CD4-positive, alpha-beta T cell treated with Interleukin-6 at 100 ng/mL for 8 hours (primary cell): ENCODE measurements around the gene NGEF.
"Not testable (repeated sequence)": the region's sequence is repeated elsewhere in the genome, so short reads cannot be mapped to it uniquely, and the experiment has no call there.

ENCODE experiments used
- DNase-seq: peaks from one replicate; pipeline ENCODE4 v3.0.0-alpha.2; 2020; ENCODE audit warnings: mixed read lengths, low spot score

Gene NGEF, protein sequence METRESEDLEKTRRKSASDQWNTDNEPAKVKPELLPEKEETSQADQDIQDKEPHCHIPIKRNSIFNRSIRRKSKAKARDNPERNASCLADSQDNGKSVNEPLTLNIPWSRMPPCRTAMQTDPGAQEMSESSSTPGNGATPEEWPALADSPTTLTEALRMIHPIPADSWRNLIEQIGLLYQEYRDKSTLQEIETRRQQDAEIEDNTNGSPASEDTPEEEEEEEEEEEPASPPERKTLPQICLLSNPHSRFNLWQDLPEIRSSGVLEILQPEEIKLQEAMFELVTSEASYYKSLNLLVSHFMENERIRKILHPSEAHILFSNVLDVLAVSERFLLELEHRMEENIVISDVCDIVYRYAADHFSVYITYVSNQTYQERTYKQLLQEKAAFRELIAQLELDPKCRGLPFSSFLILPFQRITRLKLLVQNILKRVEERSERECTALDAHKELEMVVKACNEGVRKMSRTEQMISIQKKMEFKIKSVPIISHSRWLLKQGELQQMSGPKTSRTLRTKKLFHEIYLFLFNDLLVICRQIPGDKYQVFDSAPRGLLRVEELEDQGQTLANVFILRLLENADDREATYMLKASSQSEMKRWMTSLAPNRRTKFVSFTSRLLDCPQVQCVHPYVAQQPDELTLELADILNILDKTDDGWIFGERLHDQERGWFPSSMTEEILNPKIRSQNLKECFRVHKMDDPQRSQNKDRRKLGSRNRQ

DNA sequence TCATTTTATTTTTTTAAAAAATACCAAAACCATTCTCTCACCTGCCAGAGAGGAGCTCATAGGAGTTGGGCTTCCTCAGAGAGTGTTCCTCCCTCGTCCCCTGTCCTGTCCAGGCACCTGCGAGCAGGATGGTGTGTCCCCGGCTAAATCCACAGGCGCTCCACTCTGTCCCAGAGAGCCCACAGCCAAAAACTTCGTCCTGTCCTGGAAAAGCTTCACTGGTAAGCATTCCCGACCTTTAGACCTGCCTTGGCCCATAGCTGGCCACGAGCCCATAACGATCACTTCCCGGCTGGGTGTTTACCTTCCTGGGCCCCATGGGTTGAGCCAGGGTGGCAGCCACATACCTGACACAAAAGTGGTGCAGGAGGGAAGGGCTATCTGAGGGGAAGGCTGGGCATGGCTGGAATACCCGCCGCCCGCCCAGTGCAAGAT, at the start of gene NGEF:
TSS of gene NGEF (minus strand) at position 230 of the 435 bp plus-strand sequence. CDS start 38,366 bp downstream, outside the sequence.
- no peak for DNase-seq

DNA sequence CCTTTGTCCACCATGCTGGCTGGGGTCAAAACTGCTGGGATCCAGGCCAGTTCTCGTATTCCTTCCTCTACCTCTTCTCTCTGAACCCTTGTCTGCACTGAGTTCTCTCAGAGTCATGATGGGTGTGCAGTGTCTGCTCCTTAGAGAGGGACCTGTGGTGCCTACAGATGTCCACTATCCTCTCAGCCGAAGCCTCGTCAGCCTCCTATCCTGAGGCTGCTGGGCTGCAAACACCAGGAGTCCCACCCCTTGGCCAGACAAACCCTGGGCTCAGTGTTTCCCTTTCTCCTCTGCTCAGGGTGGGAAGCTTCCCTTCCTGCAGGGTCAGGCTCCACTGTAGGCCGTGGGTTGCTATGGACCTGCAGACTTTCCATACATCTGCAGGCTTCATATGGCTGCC, 49.4 kb upstream of the NGEF start:
- no peak for DNase-seq

DNA sequence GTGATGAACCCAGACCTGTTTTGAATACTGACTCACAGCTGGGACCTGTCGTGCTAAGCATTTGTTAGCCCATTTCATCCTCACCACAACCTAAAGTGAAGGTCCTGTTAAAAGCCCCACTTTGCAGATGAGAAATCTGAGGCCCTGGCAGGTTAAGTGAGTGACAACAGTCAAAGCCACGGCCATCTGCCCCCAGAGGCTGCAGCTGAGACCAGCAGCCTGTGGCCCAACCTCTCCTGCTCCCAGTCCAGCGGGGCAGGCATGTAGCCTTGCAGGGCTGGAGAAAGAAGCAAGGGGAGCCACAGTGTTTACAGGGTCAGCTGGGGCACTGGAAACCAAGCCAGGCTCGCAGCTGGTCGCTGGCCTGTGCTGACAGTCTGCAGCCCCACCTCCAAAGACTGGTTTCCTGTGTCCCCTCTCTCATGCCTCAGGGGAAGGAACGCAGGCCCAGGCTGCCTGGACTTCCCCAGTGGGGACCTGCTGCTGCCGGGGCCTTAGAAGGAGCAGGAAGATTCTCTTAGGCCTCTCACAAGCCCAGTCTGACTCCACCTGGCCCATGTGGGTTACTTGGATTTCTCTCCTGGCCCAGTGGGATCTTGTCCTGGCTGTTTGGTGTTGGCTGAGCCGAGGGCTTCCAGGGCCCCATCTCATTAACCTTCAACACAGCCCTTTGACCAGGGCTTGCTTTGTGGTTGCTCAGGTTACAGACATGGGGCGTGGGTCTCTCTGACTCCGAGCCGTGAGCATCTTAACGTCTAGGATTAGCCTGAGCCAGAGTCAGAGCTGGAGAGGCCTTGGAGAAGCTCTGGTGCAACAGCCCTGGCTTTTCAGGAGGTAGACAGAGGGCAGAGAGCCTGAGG, 48.8 kb upstream of the NGEF start:
- DNase-seq, result peak; percentile 45

DNA sequence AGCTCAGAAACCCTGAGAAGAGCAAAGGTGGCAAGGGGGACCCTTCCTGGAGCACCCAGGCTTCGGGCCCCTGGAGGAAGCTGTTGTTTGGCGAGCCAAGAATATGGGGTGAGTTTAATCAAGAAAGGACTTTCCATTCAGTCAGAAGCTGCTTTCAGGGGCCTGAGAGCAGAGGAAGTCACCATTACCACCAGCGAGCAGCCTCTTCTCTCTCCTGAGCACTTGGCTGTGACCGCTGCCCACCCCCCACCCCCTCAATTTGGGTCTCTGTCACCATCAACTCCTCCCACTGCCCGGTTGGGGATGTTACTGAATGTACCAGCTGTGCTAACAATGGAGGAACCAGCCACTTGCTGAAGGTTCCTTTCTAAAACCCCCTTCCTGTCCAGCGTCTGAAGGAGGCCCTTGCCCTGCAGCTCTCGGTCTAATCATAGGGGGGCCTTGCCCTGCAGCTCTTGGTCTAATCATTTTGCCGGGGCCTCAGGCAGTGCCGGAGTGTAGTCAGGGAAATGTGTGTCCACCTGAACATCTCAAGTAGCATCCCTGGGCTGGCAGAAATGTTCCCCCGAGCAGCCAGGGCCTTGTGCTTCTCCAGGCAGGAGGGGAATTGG, 48.0 kb upstream of the NGEF start:
- DNase-seq, result no peak

DNA sequence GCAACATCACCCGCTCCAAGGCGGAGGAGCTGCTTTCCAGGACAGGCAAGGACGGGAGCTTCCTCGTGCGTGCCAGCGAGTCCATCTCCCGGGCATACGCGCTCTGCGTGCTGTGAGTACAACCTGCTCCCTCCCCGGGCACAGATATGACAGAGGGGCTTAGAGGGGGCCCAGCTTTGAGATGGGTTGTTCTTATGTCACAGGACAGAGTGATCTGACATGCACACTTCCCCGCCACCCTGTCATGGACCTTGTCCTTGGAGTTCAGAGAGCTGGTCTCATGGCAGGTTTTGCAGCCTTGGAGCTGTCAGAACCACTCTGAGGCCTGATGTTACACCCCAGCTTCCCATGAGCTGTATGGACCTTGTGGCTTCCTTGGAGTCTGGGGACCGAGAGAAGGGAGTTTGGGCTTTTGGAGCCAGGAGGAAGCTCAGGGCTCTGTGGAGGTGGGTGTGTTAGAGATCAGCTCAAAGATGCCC, 47.5 kb upstream of the NGEF start:
- no peak for DNase-seq

DNA sequence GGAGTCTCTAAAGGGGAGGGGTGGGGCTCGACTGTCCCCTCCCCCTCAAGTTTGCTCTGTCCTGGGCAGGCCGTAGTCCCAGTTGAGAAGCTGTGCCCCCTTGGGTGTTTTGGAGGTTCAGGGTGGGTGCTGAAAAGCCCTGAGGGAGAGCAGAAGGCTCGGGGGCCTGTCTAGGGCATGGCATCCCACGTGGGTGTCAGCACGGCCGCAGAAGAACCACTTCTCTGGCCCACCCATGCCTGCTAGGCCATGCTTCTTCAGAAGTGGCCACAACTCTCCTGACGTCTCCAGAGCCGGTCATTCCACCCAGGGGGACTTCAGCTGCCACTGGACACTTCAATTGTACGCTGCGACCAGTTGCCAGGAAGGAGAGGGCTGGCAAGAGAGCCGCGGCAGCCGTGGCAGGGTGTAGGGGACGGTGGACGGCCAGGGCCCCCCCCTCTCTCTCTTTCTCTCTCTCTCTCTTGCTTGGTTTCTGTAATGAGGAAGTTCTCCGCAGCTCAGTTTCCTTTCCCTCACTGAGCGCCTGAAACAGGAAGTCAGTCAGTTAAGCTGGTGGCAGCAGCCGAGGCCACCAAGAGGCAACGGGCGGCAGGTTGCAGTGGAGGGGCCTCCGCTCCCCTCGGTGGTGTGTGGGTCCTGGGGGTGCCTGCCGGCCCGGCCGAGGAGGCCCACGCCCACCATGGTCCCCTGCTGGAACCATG, 46.9 kb upstream of the NGEF start, which contains the start of gene INPP5D:
TSS of gene INPP5D (plus strand) at position 546 of the 704 bp plus-strand sequence. CDS start at position 683, 137 bp downstream.
- peak; percentile 85 for DNase-seq

DNA sequence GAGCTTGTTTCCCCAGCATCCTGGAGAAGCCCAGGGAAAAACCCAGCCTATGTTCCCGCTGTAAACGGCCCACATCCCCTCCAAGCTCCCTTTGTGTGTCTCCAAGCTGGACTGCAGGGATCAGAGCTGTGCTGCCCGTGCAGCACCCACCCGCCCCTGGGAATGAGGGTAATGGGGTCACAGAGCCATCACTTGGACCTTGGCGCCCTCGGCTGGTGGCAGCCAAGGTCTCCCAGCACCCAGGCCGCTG, 46.4 kb upstream of the NGEF start:
- DNase-seq, result no peak

DNA sequence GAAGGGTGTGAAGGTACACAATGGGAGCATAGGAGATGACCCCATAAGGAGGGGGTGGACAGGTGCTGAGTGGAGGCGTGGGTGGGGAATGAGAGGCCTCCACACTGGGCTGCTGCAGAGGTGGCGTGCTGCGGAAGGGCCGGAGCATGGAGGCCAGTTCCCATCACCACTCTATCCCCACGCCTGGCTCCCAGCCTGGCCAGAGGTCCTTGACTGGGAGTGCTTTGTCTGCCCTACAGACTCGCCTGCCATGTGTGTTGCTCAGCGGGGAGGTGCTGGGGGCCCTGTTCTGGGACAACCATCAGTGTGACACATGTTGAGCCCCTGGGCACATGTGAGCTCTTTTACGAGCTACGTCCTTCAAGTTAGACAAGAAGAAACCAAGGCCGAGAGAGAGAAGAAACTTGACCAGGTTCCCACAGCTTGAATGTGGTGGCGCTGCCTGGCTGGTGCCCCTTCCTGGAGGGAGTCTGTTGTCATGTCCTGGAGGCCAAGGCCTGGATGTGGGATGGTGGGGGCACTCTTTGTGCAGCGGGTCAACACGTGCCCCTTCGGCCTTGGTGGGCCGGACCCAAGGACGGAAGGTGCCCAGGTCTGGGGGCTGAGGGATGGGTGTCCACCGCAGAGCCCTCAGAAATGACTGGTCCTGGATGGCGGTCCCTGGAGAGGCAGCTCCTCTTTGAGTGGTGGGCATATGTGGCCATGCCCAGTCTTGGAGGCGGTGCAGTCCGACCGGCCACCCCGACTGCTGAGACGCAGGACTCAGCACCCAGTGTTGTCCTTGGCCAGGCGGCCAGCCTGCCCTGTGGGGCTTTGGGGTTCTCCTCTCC, 45.9 kb upstream of the NGEF start:
- DNase-seq, result no peak

DNA sequence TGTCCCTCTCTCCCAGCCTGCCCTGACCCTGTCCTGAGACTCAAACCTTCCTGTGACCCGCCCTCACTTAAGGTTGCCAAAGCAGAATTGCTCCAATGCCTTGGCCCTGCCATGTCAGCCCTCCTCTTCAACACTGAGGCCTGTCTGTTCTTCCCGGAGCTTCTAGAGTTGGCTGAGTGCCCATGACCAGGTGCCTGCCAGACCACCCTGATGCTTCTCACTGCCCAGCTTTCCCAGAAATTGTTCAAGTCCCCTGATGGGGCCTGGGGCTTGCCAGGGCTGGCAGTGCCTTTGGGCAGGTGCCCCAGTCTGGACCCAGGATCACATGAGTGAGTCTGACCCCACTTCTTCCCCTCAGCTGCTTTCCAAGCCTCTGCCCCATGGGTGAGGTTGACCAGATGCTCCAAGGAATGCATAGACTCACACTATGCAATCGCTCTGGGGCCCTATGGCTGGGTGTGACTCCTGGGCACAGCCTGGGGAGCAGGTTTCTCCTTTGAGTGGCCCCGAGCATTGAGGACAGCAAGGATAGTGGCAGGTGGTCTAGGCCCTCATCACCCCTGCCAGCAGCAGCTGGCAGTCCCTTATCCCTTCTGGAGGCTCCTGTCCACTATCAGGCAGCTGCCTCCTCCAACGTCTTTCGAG, 44.0 kb upstream of the NGEF start:
- no peak for DNase-seq

DNA sequence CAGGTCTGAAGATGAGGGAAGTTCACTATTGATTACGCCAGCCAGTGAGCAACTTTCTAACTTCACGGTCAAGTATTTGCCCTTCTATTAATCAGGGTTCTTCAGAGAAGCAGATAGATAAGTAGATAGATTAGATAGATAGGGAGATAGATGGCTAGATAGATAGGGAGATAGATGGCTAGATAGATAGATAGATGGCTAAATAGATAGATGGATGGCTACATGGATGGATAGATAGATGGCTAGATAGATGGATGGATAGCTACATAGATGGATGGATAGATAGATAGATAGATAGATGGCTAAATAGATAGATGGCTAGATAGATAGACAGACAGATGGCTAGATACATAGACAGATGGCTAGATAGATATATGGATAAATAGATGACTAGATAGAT, 42.3 kb upstream of the NGEF start:
- no peak for DNase-seq

DNA sequence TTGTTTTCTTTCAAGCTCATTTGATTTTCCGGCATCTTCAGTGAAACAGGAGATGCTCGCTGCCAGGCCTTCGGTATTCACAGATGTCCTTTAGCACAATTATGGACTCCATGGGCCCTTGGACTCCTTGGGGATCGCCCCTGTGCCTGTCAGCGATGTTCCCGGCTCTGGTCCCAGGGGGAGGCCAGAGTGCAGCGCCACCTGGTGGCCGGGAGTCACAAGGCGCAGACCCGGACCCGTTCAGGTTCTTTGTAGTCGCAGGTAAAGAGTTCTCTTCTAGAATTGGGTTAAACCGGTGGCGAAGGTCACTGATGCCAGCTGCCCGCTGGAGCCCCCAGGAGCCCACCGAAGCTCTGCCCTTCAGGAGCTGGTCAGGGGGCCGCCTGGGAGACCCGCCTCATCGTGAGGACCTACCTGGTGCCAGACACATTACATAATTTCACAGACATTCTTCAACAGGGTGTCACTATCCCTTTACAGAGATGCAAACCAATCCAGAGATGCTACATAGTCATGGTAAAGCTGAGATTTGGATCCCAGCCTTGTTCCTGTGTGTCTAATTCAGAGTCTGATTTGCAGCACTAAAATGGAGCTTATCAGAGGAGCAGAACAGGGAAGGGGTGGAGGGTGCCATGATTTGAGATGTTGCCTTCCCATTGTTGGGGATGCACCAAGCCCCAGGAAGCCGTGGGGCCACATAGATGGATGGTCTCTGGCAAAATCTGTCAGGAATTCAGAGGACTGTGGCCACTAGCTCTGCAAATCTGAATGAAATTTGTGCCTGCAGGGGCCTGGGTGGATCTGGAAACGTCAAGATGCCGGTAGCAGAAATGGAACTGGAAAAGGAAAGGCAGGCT, 41.1 kb upstream of the NGEF start:
- peak; percentile 66 for DNase-seq

DNA sequence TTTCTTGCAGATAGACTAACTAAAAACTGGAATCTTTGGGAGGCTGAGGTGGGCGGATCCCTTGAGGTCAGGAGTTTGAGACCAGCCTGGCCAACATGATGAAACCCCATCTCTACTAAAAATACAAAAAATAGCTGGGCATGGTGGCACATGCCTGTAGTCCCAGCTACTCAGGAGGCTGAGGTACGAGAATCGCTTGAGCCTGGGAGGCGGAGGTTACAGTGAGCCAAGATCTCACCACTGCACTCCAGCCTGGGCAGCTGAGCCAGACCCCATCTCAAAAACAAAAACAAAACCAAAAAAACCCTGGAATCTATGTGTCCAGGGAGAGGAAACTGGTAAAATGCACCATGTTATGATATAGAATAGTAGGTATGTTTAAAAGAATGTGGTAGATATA, 39.5 kb upstream of the NGEF start:
- DNase-seq, result not testable (repeated sequence)

DNA sequence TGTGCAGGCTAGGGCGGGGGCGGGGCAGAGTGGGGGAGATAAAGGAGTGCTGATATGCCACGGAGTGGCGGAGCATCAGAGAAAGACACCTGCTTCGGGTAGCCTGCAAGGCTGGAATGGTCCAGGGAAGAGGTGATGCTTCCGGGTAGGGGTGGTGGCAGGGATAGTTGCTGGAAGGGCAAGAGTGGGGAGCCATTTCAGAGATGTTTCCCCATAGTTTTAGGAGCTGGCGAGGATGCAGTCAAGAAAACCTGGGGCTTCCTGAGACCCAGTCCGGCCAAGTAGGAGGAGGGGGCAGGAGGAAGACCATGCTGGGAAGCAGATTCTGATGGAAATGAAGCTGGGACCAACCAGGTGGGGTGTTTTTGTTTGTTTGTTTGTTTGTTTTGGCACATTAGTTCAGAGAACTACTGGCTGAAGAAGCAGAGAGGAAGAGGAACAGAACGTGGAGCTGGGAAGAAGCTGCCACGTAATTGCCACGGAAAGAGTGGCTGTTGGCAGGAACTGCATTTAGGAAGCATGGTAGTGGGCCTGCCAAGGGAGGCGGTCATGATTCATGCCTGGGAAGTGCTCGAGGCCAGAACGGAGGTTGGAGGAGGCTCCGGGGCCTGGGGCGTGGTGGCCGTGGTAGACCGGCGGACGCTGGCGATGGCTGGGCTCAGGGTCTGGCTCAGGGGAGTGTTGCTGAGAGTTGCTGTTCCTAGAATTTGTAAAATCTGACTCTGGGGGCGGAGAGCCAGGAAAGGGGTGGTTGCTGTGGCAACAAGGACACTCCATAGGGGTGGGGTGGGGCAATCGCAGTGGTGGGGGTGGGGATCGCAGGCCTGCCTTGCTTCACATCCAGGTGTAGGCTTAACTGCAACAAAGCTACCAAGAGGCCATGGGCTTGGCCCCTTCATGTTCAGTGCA, 38.4 kb upstream of the NGEF start:
- no peak for DNase-seq

DNA sequence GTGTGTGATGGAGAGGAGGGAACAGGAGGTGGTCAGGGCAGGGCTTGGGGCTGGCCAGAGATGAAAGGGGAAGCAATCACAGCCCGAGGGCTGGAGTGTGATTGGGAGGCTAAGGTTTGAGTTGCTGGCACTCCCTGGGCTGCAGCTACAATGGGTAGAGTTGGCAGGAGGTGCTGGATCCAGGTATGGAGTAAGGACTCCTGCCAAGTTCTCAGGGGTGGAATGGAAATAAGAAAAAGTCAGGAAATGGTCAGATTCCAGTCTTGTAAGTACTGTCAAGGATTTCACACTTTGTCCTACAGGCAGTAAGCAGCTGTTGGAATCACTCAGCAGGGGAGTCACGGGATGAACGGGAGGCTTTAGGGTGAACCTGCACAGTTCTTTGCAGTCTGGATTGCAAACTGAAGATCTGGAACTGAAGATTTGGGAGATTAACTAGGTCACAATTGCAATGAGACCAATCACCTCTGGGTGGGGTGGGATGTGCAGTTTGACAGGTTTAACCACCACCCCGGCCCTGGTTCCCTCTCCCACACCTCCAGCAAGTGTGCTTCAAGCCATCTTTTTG, 36.2 kb upstream of the NGEF start:
- no peak for DNase-seq

DNA sequence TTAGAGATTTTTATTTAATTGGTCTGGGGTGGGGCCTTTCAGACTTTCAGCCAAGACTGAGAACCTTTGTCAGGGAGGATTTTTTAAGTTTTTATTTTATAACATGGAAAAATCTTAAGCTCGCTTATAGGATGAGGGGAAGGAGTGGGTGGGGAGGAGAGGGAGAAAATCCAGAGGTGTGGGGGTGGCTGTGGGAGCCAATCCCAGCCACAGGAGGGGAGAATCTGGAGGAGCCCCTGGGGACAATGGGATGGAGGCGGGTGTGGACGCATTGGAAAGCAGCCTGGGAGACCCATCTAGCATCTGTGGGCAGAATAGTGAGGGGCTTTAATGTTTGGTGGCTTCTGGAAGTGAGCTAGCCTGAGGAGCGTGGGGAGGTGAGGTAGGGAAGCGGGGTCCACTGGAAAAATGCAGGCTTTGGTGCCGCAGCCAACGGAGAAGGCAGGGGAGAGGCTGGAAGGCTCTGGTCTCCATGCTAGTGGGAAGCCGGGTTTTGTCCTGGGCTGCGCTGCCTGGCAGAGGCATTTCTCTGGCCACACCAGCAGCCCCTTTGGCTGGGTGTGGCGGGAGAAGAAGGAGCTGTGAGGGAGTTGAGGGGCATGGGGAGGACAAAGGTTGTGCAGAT, 35.6 kb upstream of the NGEF start:
- no peak for DNase-seq

DNA sequence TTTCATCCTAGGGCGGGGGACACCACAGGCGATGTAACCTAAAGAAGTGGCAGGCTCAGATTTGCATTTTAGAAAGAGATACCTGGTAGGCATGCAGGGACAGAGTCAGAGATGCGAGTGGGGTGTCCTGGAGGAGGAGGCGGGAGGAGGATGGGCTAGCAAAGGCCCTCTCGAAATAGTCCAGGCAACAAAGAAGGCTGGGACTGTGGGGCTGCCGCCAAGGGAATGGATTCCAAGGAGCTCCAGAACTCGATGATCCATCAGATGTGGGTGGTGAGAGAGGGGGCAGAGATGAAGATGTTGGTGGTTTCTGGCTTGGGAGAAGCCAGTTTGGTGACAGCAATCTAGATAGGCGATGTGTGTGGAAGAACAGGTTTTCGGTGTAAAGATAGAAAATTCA, 34.6 kb upstream of the NGEF start:
- no peak for DNase-seq

DNA sequence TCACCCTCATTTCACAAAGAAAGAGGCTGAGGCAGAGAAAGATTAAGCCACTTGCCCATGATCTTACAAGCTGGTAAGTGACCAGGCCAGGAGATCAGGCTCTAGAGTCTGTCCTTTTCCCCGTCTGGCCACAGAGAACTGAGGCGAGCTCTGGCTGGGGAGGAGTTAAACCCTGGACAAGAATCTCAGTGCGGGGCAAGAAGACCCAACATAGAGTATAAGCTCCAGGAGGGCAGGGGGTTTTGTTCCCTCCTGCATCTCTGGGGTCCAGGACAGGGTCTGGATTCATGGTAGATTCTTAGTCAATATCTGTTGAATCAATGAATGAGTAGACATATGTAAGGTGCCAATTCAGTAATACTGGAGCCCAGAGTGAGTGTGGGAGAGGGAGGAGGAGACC, 34.1 kb upstream of the NGEF start:
- no peak for DNase-seq
